SHP77 (cell line): ENCODE results near the gene SSC5D.

Experiments
- DNase-seq, 2 experiments: peaks; one replicate each; lab custom pipeline; 2025; lab: John Stamatoyannopoulos, UW

Gene SSC5D

DNA sequence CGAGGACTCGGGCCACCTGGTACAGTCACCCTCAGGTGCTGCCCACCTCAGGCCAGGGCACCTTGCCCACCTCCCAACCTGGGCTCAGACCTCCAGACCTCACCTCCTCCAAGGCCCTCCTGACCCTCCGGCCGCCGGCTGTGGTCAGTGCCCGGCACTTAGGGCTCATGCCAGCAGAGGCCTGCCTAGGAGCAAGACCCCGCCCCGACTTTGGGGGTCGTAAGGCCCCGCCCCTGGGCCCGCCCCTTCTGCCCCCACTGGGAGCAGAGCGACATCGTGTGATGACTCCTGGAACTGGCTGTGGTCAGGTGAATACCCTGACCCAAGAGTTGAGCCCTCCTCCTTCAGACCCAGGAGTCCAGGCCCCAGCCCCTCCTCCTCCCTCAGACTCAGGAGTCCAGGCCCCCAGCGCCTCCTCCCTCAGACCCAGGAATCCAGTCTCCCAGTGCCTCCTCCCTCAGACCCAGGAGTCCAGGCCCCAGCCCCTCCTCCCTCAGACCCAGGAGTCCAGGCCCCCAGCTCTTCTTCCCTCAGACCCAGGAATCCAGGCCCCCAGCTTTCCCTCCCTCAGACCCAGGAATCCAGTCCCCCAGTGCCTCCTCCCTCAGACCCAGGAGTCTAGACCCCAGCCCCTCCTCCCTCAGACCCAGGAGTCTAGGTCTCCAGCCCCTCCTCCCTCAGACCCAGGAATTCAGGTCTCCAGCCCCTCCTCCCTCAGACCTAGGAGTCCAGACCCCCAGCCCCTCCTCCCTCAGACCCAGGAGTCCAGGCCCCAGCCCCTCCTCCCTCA, 48.9 kb downstream of the SSC5D start, which contains the start of gene SBK2:
SBK2 (minus strand) TSS at position 183 of the 790 bp plus-strand sequence. CDS start 839 bp downstream, outside the sequence.
- DNase-seq = peak; percentile 14 to 34

DNA sequence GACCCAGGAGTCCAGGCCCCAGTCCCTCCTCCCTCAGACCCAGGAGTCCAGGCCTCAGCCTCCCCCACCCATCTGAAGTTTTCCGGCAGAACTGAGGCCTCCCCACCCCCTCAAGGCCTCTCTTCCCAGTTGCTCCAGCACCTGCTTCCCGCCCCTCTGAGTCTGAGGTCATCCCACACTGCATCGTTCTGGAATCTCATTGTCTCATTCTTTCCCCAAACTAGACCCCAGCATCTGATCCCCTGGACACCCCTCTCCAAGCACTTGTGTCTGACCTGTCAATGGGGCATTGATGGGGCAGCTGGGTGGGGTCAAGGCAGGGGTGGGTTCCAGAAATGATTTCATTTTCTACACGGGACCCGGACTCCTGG, 49.5 kb downstream of the SSC5D start:
- peak; percentile 12 to 20 for DNase-seq

DNA sequence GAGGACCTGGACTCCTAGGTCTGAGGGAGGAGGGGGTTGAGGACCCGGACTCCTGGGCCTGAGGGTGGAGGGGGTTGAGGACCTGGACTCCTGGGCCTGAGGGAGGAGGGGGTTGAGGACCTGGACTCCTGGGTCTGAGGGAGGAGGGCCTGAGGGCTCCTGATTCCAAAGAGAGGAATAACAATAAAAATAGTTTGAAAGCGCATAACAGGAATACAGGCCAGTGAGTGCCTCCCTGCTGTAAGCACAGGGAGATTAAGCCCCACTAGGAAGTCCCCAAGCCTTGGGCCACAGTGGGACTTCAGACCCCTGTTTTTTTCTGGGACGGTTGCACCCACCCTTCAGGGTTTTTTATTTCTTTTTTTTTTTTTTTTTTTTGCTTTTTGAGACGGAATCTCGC, 49.9 kb downstream of the SSC5D start:
- no peak for DNase-seq

DNA sequence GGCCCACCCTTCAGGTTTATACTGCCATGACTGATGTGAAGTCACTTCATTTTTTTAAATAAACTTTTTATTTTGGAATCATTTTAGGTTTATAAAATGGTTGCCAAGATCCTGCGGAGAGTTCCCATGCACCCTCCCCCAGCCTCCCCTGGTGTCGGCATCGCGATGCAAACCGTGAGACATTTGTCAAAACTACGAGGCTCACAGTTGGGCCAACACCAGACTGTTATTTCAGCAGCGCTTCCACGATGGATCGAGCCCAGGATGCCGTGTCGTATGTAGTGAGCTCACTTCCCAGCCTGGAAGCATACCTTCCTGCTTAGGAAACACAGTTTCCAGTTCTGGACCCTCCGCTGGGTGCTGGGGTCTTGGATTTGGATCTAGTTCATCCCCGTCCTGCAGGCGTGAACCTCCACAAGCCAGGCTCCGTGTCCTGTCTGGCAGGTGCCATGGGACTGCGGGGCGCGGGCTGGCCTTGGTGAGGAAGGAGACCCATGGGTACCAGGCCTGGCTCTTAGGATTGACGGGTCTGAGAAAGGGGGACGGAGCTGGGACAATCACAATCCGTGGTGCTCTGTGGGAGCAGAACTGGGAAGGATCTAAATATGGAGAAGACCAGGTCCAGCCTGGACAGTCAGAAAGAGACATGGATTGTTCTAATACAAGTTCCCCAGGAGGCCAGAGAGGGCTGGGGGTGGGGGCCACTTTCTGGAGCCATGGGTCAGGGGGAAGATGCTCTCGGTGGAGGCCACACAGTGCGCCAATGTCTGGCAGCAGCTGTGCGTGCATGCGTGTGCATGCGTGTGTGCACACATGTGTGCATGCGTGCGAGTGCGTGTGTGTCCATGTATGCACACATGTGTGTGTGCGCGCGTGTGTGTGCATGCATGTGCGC, 51.1 kb downstream of the SSC5D start:
- DNase-seq = no peak

DNA sequence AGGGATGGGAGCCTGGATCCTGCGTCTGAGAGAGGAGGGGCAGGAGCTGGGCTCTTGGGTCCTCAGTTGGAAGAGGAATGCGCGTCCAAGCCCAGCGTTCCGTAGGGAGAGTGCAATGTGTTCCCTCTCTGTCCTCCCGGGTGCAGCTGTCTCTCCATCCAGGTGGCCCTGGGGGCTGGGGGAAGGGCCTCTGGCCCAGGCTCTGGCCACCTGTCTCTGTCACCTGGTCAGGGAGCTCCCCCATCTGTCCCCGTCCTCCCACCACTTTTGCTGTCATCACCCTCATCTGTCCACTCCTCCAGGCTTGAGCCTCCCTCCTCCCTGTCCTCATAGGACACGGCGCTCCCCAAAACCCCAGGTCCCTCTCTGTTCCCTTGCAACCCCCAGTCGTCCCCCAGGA, 52.4 kb downstream of the SSC5D start:
- peak; percentile 20 to 31 for DNase-seq

DNA sequence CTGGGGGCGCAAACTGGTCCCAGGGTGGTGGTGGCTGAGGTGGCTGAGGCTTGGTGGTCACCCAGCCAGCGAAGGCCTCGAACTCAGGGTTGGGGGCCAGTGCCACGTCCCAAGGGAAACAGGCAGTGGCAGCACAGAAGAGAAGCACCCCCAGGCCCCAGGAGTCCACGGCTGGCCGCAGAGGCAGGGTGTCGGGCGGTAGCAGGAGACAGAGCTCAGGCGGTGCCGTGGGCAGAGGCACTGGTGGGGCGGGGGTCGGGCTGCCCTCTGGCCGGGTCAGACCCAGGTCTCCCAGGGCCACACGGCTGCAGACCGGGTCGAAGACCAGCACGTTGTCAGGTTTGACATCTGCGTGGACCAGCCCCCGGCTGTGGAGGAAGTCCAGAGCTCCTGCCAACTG, 52.9 kb downstream of the SSC5D start:
- DNase-seq = no peak

DNA sequence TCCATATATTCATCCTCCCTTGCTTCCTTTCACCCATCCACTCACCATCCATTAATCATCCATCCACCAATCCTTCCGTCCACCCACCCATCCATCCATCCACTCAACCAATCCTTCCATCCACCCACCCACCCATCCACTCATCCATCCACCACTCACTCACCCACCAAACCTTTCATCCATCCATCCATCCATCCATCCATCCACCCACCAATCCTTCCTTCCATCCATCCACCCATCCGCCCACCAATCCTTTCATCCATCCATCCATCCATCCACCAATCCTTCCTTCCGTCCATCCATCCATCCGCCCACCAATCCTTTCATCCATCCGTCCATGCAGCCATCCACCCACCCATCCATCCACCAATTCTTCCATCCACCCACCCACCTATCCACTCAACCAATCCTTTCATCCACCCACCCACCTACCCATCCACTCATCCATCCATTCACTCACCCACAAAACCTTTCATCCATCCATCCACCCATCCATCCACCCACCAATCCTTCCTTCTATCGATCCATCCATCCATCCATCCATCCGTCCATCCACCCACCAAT, 54.1 kb downstream of the SSC5D start:
- DNase-seq = no peak

DNA sequence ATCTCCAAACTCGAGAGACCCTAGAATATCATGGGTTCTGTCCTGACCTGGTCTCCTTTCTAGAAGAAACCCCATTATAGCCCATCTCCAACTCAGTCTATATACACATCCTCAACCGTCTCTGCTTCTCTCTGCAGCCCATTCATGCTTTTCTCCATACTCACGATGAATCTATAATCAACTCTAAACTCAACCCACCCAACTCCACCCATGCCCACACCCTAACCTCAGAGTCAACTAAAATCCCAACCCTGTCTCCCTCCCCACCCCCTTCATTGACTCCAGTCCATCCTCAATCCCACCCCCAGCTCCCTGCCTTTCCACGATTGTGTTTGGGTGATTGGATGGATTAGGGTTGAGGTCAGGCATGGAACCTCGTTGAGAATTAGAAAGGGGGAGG, 55.3 kb downstream of the SSC5D start:
- no peak for DNase-seq

DNA sequence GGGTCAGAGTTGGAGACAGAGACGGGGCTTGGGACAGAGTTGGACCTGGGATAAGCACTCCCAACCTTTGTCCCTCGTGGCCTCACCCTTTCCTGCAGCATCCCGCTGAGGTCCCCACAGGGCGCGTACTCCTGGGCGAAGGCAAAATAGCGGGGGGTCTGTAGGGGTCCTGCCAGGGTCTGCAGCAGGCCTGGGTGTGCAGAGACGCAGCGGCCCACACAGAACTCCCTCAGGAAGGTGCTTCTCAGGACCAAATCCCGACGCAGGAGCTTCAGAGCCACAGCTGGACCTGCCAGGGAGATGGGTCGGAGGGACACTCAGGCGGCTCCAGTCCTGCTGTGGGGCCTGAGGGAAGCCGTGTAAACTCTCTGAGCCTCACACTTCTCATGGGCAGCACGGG, 55.8 kb downstream of the SSC5D start:
- DNase-seq = no peak

DNA sequence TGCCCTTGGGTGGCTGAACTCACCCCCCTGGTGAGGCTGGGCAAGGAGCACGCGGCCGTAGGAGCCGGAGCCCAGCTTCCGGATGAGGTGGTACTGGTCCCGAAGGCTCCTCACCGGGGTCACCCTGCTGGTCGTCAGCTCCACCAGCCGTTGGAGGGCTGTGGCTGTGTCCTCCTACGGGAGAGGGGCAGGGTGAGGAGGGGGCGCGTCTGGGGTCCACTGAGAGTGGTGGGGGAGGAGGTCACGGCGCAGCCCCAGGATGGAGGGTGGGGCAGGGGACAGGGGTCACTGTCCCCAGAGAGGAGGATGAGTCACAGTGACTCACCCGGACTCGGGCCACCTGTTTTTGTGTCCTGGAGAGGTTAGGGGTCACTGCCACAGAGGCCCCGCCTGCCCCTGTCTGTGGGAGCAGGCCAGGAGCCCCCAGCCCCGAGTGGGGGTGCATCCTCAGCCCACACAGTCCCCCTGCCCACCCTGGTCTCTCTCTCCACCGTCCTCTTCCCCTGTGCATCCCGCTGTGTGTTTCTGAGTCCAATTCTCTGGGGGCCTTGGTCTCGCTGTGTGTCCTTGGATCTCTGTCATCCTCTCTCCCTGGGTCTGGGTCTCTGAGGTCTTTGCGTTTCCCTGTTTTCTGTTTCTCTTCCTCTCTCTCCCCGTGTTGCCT, 56.7 kb downstream of the SSC5D start:
- DNase-seq = no peak

DNA sequence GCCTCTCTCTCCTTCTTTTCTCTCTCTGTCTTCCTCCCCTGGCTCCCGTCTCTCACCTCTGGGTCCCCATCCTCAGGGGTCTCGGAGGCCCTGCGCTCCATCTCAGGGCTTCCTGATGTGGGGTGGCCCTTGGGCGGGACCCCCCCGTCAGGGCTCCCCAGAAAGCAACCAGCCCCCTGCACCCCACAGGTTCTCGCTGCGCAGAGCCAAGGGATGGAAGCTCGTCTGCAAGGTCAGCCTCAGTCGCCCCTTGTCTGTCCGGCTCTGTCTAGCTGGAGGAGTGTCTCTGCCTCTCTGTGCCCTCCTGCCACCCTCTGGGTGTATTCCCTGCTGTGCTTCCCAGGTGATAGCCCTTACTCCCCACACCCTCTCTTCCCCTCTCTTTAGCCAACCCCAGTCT, 57.2 kb downstream of the SSC5D start, which contains the start of gene SBK3:
SBK3 (minus strand) TSS at position 101 of the 400 bp plus-strand sequence; CDS start at position 101, 0 bp downstream.
- DNase-seq = no peak

DNA sequence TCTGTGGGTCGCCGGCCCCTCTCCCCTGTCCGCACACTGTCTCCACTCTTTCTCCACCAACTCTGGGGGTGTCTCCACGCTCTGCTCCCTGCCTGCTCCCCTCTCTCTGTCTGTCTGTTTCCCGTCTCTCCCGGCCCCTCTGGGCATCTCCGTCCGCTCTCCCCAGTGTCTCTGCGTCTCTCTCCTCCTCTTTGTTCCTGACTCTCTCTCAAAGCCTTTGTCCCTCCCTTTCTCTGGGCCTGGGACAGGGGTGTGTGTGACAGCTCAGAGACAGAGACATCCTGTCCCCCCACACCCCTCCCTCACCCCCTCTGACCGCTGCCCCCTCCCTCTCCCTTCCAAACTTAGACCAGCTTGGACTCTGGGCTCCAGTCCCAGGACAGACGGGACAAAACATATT, 57.8 kb downstream of the SSC5D start:
- DNase-seq = no peak

DNA sequence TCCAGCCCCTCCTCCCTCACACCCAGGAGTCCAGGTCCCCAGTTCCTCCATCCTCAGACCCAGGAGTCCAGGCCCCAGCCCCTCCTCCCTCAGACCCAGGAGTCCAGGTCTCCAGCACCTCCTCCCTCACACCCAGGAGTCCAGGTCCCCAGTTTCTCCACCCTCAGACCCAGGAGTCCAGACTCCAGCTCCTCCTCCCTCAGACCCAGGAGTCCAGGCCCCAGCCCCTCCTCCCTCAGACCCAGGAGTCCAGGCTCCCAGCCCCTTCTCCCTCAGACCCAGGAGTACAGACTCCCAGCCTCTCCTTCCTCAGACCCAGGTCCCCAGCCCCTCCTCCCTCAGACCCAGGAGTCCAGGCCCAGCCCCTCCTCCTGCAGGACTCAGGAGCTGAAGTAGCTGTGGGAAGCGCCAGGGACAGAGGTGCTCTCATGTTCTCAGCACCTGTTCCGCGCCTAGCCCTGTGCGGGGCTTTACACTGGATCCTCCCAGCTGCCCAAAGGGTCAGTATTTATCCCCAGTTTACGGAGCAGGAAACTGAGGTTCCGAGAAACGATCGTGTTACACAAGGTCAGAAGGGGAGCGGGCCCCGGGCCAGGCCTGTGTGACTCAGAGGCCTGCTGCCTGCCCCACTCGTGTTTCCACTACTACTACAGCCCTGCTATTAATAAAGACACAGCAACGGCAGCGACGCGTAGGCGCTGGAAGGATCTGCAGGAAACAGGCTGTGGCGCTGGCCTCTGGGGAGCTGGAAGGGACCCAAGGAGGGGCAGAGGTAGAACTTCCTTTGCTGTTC, 58.8 kb downstream of the SSC5D start:
- peak in 1 of 2 experiments; percentile 16 for DNase-seq

DNA sequence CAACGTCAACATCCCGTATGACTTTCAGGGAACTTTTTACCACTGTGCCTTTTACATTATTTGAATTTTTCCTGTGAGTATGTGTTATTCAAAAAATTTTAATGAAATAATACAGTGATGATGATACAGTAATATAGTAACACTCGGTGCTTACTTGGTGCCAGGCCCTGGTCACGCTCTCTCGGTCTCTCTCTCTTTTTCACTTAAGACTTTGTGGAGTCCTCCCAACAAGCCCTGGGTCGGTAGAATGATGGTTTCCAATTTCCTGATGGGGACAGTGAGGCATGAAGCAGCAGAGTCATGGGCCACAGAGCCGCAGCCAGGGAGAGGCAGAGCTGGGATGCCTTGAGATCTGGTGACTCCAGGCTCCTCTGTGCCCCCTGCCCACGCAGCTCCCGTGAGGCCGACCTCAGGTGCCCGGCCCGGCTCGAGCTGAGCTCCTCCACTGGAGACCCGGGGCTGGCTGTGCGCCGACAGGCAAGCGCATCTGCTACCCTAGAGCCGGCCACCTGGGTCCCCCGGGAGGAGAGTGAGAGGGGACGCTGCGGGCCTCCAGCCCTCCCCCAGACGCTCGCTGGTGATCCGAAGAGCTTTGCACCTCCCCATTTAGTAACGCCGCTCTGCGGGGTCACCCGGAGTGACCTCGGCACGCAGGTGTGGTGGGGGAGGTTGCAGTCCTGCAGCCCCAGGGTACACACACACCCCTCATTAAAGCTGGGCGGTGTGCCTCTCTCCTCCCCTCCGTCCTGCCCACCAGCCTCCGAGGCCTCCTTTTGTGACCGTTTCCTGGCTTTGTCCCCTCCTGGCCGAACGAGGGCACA, 61.5 kb downstream of the SSC5D start:
- DNase-seq = peak; percentile 11 to 39

DNA sequence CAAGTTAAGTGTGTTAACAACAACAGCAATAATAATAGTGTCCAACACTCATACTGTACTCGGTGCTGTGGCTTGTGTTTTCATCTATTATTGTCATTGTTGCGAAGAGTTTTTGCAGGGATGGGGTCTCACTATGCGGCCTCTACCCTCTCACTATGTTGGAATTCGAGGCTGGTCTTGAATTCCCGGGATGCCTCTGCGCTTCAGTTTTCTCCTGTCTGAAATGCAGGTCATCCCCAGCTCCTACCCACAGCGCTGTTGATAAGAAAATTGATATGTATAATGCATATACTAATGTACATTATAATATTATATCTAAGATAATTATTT, 62.0 kb downstream of the SSC5D start:
- DNase-seq = no peak

DNA sequence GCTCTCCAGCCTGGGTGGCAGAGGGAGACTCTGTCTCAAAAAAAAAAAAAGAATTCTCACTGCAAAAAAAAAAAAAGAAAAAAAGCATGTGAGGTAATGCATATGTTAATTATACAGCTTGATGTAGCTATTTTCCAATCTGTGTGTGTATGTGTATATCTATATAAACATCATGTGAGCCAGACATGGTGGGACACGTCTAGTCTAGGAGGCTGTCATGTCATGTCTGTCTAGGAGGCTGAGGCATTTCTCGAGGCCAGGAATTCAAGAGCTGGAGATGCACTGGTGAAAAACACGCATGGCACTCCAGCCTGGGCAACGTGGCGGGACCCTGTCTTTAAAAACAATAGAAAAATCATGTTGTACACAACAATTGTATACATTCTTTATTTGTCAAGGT, 64.0 kb downstream of the SSC5D start:
- DNase-seq = no peak

DNA sequence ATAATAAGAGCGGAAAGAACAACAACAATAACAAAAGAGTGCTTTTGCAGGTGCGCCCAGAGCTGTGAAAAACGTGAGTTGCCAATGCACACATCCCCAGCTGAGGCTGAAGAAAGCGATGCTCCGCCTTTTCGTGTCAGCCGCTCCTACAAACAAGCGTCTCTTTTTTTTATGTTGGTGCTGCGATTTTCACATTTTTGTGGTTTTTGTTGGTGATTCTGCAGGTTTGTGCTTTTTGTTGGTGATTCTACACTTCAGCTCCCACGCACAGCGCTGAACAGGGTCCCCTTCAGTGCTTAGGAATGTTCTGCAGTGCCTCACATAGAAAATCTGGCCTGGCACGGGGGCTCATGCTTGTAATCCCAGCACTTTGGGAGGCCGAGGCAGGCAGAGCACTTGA, 64.4 kb downstream of the SSC5D start:
- DNase-seq = no peak

DNA sequence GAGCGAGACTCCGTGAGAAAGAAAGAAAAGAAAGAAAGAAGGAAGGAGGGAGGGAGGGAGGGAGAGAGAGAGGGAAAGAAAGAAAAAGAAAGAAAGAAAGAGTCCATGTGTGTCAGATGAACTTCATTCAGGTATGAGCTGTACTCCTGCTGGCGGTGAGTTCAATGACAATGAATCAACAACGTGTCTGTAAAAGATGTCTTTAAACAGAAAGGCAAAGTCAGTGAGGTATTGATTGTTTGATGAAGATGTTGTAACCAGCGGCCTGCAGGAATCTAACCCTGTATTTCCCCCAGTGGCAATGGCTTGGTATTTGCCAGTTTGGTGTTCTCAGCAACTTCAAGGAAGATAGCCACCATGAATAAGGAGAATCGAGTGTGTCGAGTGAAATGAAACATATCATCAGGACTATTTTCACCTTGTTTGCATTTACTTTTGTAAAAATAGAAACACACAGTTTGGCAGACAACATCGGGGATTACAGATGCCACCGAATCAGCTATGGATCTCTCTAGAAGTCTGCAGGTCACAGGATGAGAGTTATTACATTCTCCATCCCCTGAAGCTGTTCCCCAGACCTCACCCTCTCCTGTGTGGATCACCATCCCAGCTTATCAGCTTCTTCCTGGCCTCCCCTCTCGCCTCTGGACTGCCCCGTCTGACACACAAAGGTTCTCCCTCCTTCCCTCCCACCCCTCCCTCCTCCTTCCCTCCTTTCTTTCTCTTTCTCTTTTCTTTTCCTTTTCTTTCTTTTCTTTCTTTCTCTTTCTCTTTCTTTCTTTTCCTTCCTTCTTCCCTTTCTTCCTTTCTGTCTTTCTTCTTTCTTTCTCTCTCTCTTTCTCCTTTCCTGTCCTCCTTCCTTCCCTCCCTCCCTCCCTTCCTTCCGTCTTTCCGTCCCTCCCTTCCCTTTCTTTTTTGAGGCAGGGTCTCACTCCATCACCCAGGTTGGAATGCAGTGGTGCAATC, 65.3 kb downstream of the SSC5D start:
- no peak for DNase-seq

DNA sequence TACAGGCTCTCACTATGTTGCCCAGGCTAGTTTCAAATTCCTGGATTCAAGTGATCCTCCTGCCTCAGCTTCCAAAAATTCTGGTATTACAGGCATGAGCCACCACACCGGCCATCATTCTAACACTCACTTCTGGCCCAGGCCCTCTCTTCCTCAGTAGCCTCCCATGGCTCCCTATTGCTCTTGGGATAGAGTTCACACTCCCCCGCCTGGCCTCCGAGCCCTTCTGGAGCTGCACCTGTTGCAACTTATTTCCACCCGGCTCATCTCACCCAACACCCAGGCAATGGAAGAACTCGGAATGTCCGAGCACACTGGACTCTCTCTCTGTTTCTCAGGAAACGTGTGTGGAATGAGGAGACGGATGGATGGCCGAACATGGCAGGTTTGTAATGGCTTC, 66.1 kb downstream of the SSC5D start:
- no peak for DNase-seq
